Keratinocyte (primary cell): Measurements from ENCODE around the gene PCGF3. TPM values are rescaled to one million over a fixed set of nuclear protein-coding genes. Genes with fewer than 3 reads are reported as not detected.

ENCODE experiments used
- DNase-seq: peaks from one replicate; pipeline ENCODE4 v3.0.0-alpha.2; 2011; ENCODE audit warnings: low read depth, missing footprints, low spot score
- FAIRE-seq: peaks from 2 replicates; lab custom pipeline; 2011; peaks lifted over from hg19 to GRCh38; lab: Jason Lieb, UNC
- H2AFZ ChIP-seq: 2 replicates; pipeline ENCODE4 v1.6.0; 2012; ENCODE audit warnings: low read length, control low read depth, inconsistent platforms; ENCODE audit not compliant: control insufficient read depth
- H3K27ac ChIP-seq: 2 replicates; pipeline ENCODE4 v1.5.1; 2011; ENCODE audit warnings: low read length; ENCODE audit not compliant: control insufficient read depth, insufficient read depth
- H3K27me3 ChIP-seq: 3 replicates; pipeline ENCODE4 v1.6.0; 2011; ENCODE audit warnings: low read length; ENCODE audit not compliant: control insufficient read depth, insufficient read depth; ENCODE audit errors: extremely low read depth
- H3K36me3 ChIP-seq, 2 experiments: 2 replicates in 1 of 2; 3 replicates in 1 of 2; pipeline ENCODE4 v1.5.1; 2011; ENCODE audit warnings: low read length in 2 of 2, mild to moderate bottlenecking in 1 of 2; ENCODE audit not compliant: control insufficient read depth in 2 of 2, insufficient read depth in 2 of 2; ENCODE audit errors: extremely low read depth in 1 of 2
- H3K4me1 ChIP-seq: 3 replicates; pipeline ENCODE4 v1.5.1; 2011; ENCODE audit warnings: low read length; ENCODE audit not compliant: control insufficient read depth, insufficient read depth; ENCODE audit errors: extremely low read depth
- H3K4me2 ChIP-seq: 3 replicates; pipeline ENCODE4 v1.6.0; 2011; ENCODE audit warnings: low read depth, low read length; ENCODE audit not compliant: control insufficient read depth, insufficient read depth; ENCODE audit errors: extremely low read depth
- H3K4me3 ChIP-seq, 3 experiments: fragments of 200-600 bp in 1 of 3; sonication (generic) in 1 of 3; 2 replicates in 2 of 3; 3 replicates in 1 of 3; pipeline ENCODE4 v1.5.1; 2011 to 2016; ENCODE audit warnings: low read length in 3 of 3, mild to moderate bottlenecking in 3 of 3, control low read depth in 2 of 3, inconsistent platforms in 1 of 3, low read depth in 1 of 3, mixed read lengths in 1 of 3, mixed run types in 1 of 3, moderate library complexity in 1 of 3; ENCODE audit not compliant: control insufficient read depth in 2 of 3, insufficient read depth in 2 of 3; ENCODE audit errors: extremely low read depth in 1 of 3
- H3K79me2 ChIP-seq: 2 replicates; pipeline ENCODE4 v1.6.0; 2012; ENCODE audit warnings: low read length; ENCODE audit not compliant: control insufficient read depth, insufficient read depth
- H3K9ac ChIP-seq: 3 replicates; pipeline ENCODE4 v1.6.0; 2011; ENCODE audit warnings: low read length; ENCODE audit not compliant: control insufficient read depth, insufficient read depth; ENCODE audit errors: extremely low read depth
- H3K9me1 ChIP-seq: 3 replicates; pipeline ENCODE4 v1.6.0; 2011; ENCODE audit warnings: low read length; ENCODE audit not compliant: control insufficient read depth, insufficient read depth; ENCODE audit errors: extremely low read depth
- H3K9me3 ChIP-seq: 2 replicates; pipeline ENCODE4 v1.5.1; 2012; ENCODE audit warnings: low read depth, low read length; ENCODE audit not compliant: control insufficient read depth
- H4K20me1 ChIP-seq: 3 replicates; pipeline ENCODE4 v1.6.0; 2011; ENCODE audit warnings: low read length; ENCODE audit not compliant: control insufficient read depth, insufficient read depth; ENCODE audit errors: extremely low read depth
- EZH2 ChIP-seq: IDR thresholded peaks from one replicate; pipeline ENCODE4 v1.6.1; 2012; ENCODE audit warnings: inconsistent platforms, mild to moderate bottlenecking, low read length, moderate library complexity
- dilution Hi-C: fragments of 300-500 bp; cut with MboI; formaldehyde crosslinking; loops from one replicate; pipeline ENCODE4 v1.7.0; 2020; ENCODE audit warnings: low sequenced_read_pairs; ENCODE audit not compliant: extremely low pct_ligation_motif_present
- polyA plus RNA-seq, 5 experiments: library from polyadenylated mRNA; depleted of rRNA in 3 of 5; stranded (reverse) in 3 of 5; stranded (forward) in 1 of 5; unstranded in 1 of 5; fragments of >200 nt; gene quantifications; 1 replicate in 1 of 5; 2 replicates in 3 of 5; 3 replicates in 1 of 5; pipeline versions ENCODE4 v1.2.1 to v1.2.3, GENCODE V29; 2011 to 2012; ENCODE audit warnings: missing spikeins in 2 of 5, low read depth in 1 of 5, low replicate concordance in 1 of 5
- TF ChIP-seq, protein P1 (sequence below), 3 experiments: IDR thresholded peaks in 1 of 3; conservative IDR thresholded peaks in 1 of 3; optimal IDR thresholded peaks in 1 of 3; 2 replicates in 2 of 3; 3 replicates in 1 of 3; pipeline versions ENCODE3 to v1.5.1; 2011; ENCODE audit warnings: low read length in 3 of 3, mild to moderate bottlenecking in 3 of 3, moderate library complexity in 2 of 3, control low read depth in 1 of 3, inconsistent platforms in 1 of 3; ENCODE audit not compliant: insufficient read depth in 2 of 3; ENCODE audit errors: extremely low read depth in 1 of 3

PCGF3 gene
- polyA plus RNA-seq, 1 donor (not counting 4 experiments of a cell fraction or from before 2014, with no cell fraction given) = 40.1 TPM

DNA sequence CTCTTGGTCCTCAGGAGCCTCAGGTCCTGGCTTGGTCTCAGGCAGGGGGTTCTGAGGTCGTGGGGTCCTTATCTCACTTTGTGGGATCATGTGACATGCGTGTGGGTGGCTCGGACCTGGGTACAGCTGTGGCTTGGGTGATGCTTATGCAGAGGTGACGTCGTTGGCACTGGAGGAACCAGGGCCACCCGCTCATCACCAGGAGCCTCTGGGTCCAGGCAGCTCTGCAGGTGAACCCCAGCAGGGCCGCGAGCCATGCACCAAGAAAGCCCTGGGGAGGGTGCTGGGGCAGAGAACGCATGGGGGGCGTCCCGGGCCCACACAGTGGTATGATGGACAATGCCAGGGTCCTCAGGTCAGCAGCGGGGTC lies 40.3 kb upstream of the PCGF3 start:
- H3K4me3 ChIP-seq = no peak overlapping the region
- no peaks in the 10 kb centered on the region for H3K36me3 ChIP-seq
- peaks cover 18% of the 10 kb centered on the region for H3K27me3 ChIP-seq
- H3K9ac ChIP-seq = no peak overlapping the region
- no peak for TF ChIP-seq EZH2
- TF ChIP-seq, protein P1, sequence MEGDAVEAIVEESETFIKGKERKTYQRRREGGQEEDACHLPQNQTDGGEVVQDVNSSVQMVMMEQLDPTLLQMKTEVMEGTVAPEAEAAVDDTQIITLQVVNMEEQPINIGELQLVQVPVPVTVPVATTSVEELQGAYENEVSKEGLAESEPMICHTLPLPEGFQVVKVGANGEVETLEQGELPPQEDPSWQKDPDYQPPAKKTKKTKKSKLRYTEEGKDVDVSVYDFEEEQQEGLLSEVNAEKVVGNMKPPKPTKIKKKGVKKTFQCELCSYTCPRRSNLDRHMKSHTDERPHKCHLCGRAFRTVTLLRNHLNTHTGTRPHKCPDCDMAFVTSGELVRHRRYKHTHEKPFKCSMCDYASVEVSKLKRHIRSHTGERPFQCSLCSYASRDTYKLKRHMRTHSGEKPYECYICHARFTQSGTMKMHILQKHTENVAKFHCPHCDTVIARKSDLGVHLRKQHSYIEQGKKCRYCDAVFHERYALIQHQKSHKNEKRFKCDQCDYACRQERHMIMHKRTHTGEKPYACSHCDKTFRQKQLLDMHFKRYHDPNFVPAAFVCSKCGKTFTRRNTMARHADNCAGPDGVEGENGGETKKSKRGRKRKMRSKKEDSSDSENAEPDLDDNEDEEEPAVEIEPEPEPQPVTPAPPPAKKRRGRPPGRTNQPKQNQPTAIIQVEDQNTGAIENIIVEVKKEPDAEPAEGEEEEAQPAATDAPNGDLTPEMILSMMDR (optimal IDR thresholded peaks at IDR 0.05 in 1 of 3, IDR thresholded peaks at IDR 0.05 in 1 of 3, conservative IDR thresholded peaks at IDR 0.05 in 1 of 3; ENCODE audit: extremely low read depth in 1 of 3, insufficient read depth in 2 of 3, low read length in 3 of 3) = no peak
- H4K20me1 ChIP-seq = no peaks in the 10 kb centered on the region
- no peak overlapping the region for H2AFZ ChIP-seq
- no peaks in the 10 kb centered on the region for H3K9me1 ChIP-seq
- dilution Hi-C loops = no loop called here
- H3K4me2 ChIP-seq = no peak overlapping the region
- no peaks in the 10 kb centered on the region for H3K4me1 ChIP-seq
- no peaks in the 10 kb centered on the region for H3K9me3 ChIP-seq
- no peak overlapping the region for H3K27ac ChIP-seq
- DNase-seq (no peak), FAIRE-seq (no peak)
- H3K79me2 ChIP-seq = no peaks in the 10 kb centered on the region

DNA sequence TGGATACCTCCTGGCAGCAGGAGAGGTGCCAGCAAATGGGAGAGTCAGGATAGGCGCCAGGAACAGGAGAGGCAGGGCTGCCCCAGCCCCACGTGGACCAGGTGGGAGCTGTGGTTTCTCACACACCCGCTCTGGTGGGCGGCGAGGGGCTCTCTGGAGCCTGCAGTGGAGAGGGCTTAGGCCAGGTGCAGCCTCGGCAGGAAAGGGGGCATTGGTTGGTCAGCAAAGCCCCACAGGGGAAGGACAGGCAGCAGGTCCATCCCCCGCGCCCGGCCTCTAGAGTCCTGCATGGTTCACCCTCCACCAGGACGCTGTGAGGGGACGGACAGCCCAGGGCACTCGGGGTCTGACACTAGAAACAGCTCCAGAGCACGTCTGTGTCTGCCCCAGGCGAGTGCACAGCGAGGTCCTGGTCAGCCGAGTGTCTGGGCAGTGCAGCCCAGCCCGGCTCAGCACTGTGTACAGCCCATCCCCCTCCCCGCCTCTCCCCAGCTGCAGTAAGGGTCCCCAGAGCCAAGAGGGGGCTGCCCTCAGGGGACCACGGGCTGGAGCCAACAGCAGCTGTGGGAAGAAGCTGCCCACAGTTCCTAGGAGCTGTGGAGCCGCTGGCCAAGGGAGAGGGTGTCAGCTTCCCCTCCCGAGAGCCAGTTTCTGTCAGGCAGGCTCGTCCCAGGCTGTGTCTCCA lies 39.7 kb upstream of the PCGF3 start:
- no peak overlapping the region for H2AFZ ChIP-seq
- no peak overlapping the region for H3K4me2 ChIP-seq
- no peak overlapping the region for H3K27ac ChIP-seq
- dilution Hi-C loops = no loop called here
- no peaks in the 10 kb centered on the region for H3K4me1 ChIP-seq
- H3K36me3 ChIP-seq = peaks cover 1 to 3% of the 10 kb centered on the region in 2 experiments
- no peaks in the 10 kb centered on the region for H3K9me1 ChIP-seq
- H3K27me3 ChIP-seq = peaks cover 18% of the 10 kb centered on the region
- TF ChIP-seq, protein P1 (optimal IDR thresholded peaks at IDR 0.05 in 1 of 3, IDR thresholded peaks at IDR 0.05 in 1 of 3, conservative IDR thresholded peaks at IDR 0.05 in 1 of 3; ENCODE audit: extremely low read depth in 1 of 3, insufficient read depth in 2 of 3, low read length in 3 of 3) = no peak
- no peak for TF ChIP-seq EZH2
- FAIRE-seq (no peak), DNase-seq (no peak)
- no peaks in the 10 kb centered on the region for H4K20me1 ChIP-seq
- H3K9me3 ChIP-seq = no peaks in the 10 kb centered on the region
- no peak overlapping the region for H3K9ac ChIP-seq
- no peaks in the 10 kb centered on the region for H3K79me2 ChIP-seq
- H3K4me3 ChIP-seq = no peak overlapping the region
